ENCODE data around the gene APOF.
"Not testable (repeated sequence)": the region's sequence is repeated elsewhere in the genome, so short reads cannot be mapped to it uniquely, and the experiment has no call there.

Gene APOF

GRCh38 chr12:56330936-56331490, 31.6 kb downstream of the APOF start:
- no peak for DNase-seq

GRCh38 chr12:56326533-56326932, 36.1 kb downstream of the APOF start:
- no peak for DNase-seq

GRCh38 chr12:56326126-56326525, 36.5 kb downstream of the APOF start:
- no peak for DNase-seq

GRCh38 chr12:56324206-56324605, 38.5 kb downstream of the APOF start:
- DNase-seq: no peak

- not testable (repeated sequence) for DNase-seq
Measured at GRCh38 chr12:56321610-56322009, 41.0 kb downstream of the APOF start.

GRCh38 chr12:56321027-56321426, 41.6 kb downstream of the APOF start:
- no peak for DNase-seq

- no peak for DNase-seq
Measured at GRCh38 chr12:56317675-56318074, 45.0 kb downstream of the APOF start.

GRCh38 chr12:56315622-56316473, 46.8 kb downstream of the APOF start, which contains the start of gene CNPY2:
CNPY2 (minus strand) TSS chr12:56315988; CDS start chr12:56315217, 771 bp downstream.
- peak; percentile 95 for DNase-seq

GRCh38 chr12:56315249-56315621, 47.4 kb downstream of the APOF start:
- DNase-seq: no peak

GRCh38 chr12:56311003-56311402, 51.7 kb downstream of the APOF start:
- DNase-seq: no peak

Measured in NCI-H510A (cell line).